Neutrophil (primary cell): ENCODE results near the gene TJP1.

ENCODE experiments used
- H3K27ac ChIP-seq: fragments of 200-600 bp; sonication (generic); 2 replicates; pipeline ENCODE4 v1.5.1; 2016; ENCODE audit warnings: mild to moderate bottlenecking, moderate library complexity
- H3K27me3 ChIP-seq: fragments of 200-600 bp; sonication (generic); 2 replicates; pipeline ENCODE4 v1.6.0; 2016; ENCODE audit warnings: mild to moderate bottlenecking
- H3K36me3 ChIP-seq: fragments of 200-600 bp; sonication (generic); 2 replicates; pipeline ENCODE4 v1.5.1; 2017
- H3K4me1 ChIP-seq, 2 experiments: fragments of 200-600 bp in 1 of 2; sonication (generic) in 1 of 2; 1 replicate in 1 of 2; 2 replicates in 1 of 2; pipeline versions ENCODE4 v1.5.1 to v1.6.1; 2013 to 2016; ENCODE audit warnings: low read depth in 1 of 2, low read length in 1 of 2, mild to moderate bottlenecking in 1 of 2, moderate library complexity in 1 of 2; ENCODE audit not compliant: control insufficient read depth in 1 of 2, insufficient read depth in 1 of 2
- H3K4me3 ChIP-seq, 2 experiments: fragments of 200-600 bp in 1 of 2; sonication (generic) in 1 of 2; 1 replicate in 1 of 2; 2 replicates in 1 of 2; pipeline ENCODE4 v1.5.1; 2013 to 2016; ENCODE audit warnings: low read depth in 1 of 2, low read length in 1 of 2, mild to moderate bottlenecking in 1 of 2, moderate library complexity in 1 of 2
- H3K9me3 ChIP-seq: fragments of 200-600 bp; sonication (generic); 2 replicates; pipeline ENCODE4 v1.5.1; 2016
- CTCF ChIP-seq: fragments of 200-600 bp; sonication (generic); IDR thresholded peaks from 2 replicates; pipeline ENCODE4 v1.5.1; 2016; ENCODE audit warnings: antibody characterized with exemption

TJP1 gene

GRCh38 chr15:29792426-29793159, 29.7 kb downstream of the TJP1 start:
- H3K4me1 ChIP-seq = no peaks in the 10 kb centered on the region
- no peaks in the 10 kb centered on the region for H3K9me3 ChIP-seq
- no peak overlapping the region for H3K4me3 ChIP-seq
- TF ChIP-seq CTCF = no peak
- H3K27ac ChIP-seq = no peak overlapping the region
- H3K27me3 ChIP-seq = no peaks in the 10 kb centered on the region
- H3K36me3 ChIP-seq = no peaks in the 10 kb centered on the region

GRCh38 chr15:29790607-29791006, 31.7 kb downstream of the TJP1 start:
- Histone ChIP-seq H3K27me3 (peaks cover 4% of the 10 kb centered on the region), H3K36me3 (no peaks in the 10 kb centered on the region), H3K4me3 (no peak overlapping the region), H3K4me1 (no peaks in the 10 kb centered on the region), H3K9me3 (no peaks in the 10 kb centered on the region), H3K27ac (no peak overlapping the region)
- TF ChIP-seq CTCF = no peak

- TF ChIP-seq CTCF = no peak
- peaks cover 4% of the 10 kb centered on the region for H3K27me3 ChIP-seq
- no peaks in the 10 kb centered on the region for H3K36me3 ChIP-seq
- H3K27ac ChIP-seq = no peak overlapping the region
- H3K9me3 ChIP-seq = no peaks in the 10 kb centered on the region
- no peaks in the 10 kb centered on the region for H3K4me1 ChIP-seq
- no peak overlapping the region for H3K4me3 ChIP-seq
These were observed 32.4 kb downstream of the TJP1 start for GRCh38 chr15:29789871-29790270.

GRCh38 chr15:29788433-29789034, 33.7 kb downstream of the TJP1 start:
- Histone ChIP-seq H3K27ac (no peak overlapping the region), H3K4me3 (no peak overlapping the region), H3K4me1 (no peaks in the 10 kb centered on the region), H3K36me3 (no peaks in the 10 kb centered on the region), H3K27me3 (peaks cover 4% of the 10 kb centered on the region), H3K9me3 (no peaks in the 10 kb centered on the region)
- TF ChIP-seq CTCF = no peak

GRCh38 chr15:29787767-29788166, 34.5 kb downstream of the TJP1 start:
- no peaks in the 10 kb centered on the region for H3K9me3 ChIP-seq
- no peaks in the 10 kb centered on the region for H3K4me1 ChIP-seq
- H3K4me3 ChIP-seq = no peak overlapping the region
- peaks cover 4% of the 10 kb centered on the region for H3K27me3 ChIP-seq
- no peaks in the 10 kb centered on the region for H3K36me3 ChIP-seq
- no peak for TF ChIP-seq CTCF
- H3K27ac ChIP-seq = no peak overlapping the region
